Suppressor macrophage (primary cell): ENCODE data around the gene GGT1.

Experiments used
- DNase-seq, 4 experiments: peaks; one replicate each; pipeline ENCODE4 v3.0.0-alpha.2; 2020 to 2022
- total RNA-seq, 17 experiments: gene quantifications; one replicate each; lab custom pipeline; 2026; ENCODE audit warnings: mixed read lengths in 6 of 17, inconsistent platforms in 3 of 17; lab: John Stamatoyannopoulos, UW

GGT1 gene
- 0.14 to 2.3 (median 0.38) reads per million in 17 experiments for total RNA-seq

- peak in 1 of 4 experiments; percentile 23 for DNase-seq
Observed at GRCh38 chr22:24602847-24603769, at the start of gene GGT1. Gene GGT1, plus strand, starts transcription at chr22:24603193. Its CDS starts 7,889 bp downstream, at chr22:24611082.

GRCh38 chr22:24553597-24554312, 49.2 kb upstream of the GGT1 start:
- no peak for DNase-seq

- DNase-seq = peak; percentile 54 to 73 (median 62)
Observed at GRCh38 chr22:24554313-24555164, 48.5 kb upstream of the GGT1 start, which contains the start of gene GUCD1. Gene GUCD1, minus strand, starts transcription at chr22:24555138. Its CDS starts 147 bp downstream, at chr22:24554991.

DNA sequence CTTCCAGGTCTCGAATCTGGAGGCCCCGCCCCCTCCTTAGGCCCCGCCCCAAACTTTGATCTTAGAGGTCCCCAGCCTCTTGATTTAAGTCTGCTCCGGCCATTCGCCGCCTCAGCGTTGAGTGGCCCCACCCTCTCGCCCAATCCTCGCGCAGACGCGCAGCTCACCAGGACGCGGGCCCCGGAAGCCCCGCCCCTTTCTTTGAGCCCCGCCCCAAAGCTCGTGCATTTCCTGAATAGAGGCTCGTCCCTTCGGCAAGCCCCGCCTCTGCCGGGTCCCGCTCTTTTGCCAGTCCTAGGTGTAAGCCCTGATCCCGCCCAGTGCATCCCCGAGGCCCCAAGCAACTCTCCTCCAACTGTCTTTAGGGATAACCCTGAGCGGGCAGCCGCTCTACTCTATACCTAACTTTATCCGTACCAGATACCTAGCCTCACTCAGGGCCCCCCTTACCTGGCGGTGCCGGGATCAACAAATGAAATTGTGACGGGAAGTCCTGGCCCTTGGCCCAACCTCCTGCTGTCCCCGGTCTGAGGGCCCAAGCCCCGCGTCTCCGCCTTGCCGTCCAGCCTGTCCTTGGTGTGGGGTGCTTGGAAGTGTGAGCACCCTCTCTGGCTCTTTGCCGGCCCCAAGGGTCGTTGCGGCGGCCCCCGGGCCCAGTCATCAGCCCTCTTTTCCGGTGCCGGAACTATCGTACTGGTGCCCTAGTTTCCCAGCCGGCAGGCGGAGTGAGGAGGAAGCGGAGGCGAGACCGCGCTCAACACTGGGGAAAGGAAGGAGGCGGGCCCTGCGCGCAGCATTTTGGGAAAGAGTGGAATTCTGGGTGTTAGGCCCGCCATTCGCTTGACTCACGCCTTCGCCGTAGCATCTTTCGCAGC, 47.6 kb upstream of the GGT1 start, which contains the start of gene SNRPD3:
Gene SNRPD3 (plus strand): TSS at position 835 of the 875 bp plus-strand sequence. CDS start 1,676 bp downstream, outside the sequence.
- peak; percentile 99 to 100 (median 100) for DNase-seq

GRCh38 chr22:24559471-24559870, 43.5 kb upstream of the GGT1 start:
- no peak for DNase-seq

DNA sequence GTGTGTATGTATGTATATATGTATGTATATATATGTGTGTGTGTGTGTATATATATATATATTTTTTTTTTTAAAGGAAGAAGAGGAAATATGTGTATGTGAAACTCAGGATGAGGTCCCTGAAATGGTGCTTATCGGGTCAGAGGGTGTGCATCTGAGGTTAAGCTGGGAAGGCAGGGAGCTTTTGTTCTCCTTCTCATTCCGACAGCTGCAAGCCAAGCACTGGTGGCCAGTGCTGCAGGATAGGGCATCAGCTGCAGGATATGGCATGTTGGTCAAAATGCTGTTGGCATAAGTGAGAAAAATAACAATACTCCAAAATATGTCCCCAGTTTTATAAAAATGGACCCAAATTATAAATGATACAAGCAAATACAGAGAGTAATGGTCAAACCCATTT, 39.7 kb upstream of the GGT1 start:
- DNase-seq = no peak

DNA sequence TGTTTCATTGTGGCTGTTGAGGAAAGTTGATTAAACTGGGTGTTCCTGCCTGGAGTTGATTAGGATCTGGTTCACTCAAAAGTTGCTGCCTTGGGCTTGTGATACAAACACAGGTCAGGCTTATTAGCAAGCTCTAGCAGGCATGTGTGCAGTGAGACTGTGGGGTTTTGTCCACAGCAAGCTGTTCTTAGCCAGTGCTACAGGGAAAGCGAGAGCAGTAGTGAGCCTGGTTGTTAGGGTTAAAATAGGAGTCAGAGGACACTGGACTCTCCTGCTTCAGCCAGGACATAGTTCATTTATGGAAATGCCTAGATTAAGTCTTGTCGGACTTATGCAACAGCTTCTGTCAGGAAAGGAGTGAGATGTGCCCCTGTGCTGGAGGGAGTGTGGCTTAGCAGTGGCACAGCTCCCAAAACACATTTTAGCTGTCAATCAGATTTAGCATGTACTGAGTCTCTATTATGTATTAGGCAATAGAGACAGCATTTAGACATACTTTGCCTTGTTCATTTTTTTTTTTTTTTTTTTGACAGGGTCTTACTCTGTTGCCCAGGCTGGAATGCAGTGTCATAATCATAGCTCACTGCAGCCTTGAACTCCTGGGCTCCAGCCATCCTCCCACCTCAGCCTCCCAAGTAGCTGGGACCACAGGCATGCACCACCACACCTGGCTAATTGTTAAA, 38.5 kb upstream of the GGT1 start:
- no peak for DNase-seq

DNA sequence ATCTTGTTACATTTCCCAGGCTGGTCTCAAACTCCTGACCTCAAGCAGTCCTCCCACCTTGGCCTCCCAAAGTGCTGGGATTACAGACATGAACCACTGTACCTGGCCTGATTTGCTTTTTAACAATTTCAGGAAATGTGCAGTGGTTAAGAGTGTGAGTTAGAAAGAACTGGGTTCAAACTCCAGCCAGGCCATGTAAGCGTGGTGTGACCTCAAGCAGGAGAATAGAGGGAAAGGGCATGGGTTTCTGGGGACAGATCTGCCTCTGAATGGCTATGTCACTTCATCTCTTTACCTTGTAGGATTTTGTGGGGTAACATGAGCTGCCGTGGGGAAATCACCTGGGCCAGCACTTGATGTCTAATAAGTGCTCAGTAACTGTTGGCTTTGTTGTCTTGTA, 37.9 kb upstream of the GGT1 start:
- DNase-seq = no peak

GRCh38 chr22:24566899-24567511, 36.0 kb upstream of the GGT1 start:
- no peak for DNase-seq

- DNase-seq = no peak
Observed at GRCh38 chr22:24567668-24568067, 35.3 kb upstream of the GGT1 start.

DNA sequence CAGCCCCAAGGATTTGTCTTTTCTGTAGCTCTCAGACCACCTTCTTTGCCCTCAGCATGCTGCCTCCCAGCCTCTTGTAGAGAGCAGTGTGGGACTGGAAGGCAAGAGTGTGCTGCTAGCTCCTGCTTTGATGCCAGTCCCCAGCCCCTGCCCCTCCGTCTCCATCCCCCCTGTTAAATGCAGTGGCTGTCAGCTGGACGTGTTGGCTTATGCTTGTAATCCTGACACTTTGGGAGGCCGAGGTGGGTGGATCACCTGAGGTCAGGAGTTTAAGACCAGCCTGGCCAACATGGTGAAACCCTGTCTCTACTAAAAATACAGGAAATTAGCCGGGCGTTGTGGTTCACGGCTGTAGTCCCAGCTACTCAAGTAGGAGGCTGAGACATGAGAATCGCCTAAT, 31.7 kb upstream of the GGT1 start:
- no peak for DNase-seq

- peak in 3 of 4 experiments; percentile 13 to 18 (median 17) for DNase-seq
Observed at GRCh38 chr22:24576778-24577177, 26.2 kb upstream of the GGT1 start.

- no peak for DNase-seq
Observed at GRCh38 chr22:24578355-24579257, 24.4 kb upstream of the GGT1 start.

GRCh38 chr22:24579258-24579601, 23.8 kb upstream of the GGT1 start:
- no peak for DNase-seq

- DNase-seq = no peak
Observed at GRCh38 chr22:24580276-24580675, 22.7 kb upstream of the GGT1 start.

- DNase-seq = no peak
Observed at GRCh38 chr22:24582056-24582814, 20.8 kb upstream of the GGT1 start.

DNA sequence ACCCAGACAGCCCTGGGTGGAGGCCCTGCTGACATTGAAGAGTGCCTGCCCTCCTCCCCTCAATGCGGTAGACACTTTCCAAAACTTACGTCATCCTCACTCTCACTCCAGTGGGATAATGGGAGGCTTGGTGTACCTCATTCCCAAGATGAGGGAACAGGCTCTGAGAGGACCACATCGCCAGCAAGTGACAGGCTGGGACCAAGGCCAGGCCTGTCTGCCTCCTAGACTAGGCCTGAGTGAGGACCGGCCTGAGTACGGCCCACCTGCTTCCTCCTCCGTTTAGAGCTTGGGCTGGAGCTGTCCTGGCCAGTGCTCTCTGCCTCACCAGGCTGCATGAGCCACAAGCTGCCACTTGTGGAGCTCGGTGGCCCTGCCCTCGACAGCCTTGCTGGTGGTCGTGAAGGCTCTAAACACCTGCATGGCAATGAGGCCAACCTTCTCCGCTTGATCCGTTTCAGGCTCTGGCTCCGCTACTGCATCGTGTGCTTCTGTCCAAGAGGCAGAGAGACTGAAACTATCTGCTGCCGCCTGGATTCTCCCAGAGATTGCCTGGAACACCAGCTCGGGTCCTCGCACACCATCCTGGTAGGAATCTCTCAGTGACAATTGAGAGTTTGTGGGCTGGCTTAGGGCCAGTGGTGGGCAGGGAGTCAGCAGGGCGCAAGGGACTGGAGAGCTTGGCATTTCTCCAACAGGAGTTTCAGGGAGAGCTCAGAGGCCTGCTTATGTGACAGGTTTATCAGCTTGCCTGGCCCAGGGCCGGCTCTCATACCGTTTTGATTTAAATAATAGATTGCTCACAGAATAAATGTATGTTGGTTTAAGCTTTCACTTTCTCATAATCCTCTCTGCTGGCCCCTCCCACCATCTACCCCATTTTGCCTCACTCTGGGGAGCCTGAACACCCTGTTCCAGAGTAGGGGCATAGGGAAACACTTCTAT, 19.5 kb upstream of the GGT1 start:
- no peak for DNase-seq
